CD4-positive, alpha-beta T cell treated with Interleukin-6 at 100 ng/mL for 8 hours (primary cell): Measurements from ENCODE around the gene SEL1L2.
"Not testable (repeated sequence)": the region's sequence is repeated elsewhere in the genome, so short reads cannot be mapped to it uniquely, and the experiment has no call there.

Source experiments
- DNase-seq: peaks from one replicate; pipeline ENCODE4 v3.0.0-alpha.2; 2020; ENCODE audit warnings: mixed read lengths, low spot score

Gene SEL1L2, protein sequence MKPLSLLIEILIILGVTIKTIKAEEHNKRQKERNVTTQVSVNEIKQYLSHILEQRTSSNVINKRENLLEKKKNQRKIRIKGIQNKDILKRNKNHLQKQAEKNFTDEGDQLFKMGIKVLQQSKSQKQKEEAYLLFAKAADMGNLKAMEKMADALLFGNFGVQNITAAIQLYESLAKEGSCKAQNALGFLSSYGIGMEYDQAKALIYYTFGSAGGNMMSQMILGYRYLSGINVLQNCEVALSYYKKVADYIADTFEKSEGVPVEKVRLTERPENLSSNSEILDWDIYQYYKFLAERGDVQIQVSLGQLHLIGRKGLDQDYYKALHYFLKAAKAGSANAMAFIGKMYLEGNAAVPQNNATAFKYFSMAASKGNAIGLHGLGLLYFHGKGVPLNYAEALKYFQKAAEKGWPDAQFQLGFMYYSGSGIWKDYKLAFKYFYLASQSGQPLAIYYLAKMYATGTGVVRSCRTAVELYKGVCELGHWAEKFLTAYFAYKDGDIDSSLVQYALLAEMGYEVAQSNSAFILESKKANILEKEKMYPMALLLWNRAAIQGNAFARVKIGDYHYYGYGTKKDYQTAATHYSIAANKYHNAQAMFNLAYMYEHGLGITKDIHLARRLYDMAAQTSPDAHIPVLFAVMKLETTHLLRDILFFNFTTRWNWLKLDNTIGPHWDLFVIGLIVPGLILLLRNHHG

DNA sequence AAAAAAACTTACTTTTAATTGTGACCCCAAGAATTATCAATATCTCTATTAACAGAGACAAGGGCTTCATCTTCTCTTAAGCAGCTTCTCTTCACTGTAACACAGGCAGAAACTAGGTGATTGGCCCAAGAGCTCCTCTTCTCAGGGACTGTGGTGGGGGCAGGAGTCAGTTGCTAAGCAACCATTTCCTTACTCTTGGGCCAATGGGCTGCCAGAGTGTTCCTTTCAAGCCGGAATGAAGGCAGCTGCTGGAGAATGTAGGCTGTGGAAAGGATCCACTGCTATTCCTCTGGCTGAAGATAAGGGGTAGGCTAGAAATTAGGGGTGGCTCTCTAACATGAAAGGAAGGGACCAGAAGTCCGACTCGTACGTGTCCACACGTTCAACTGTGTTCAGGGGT lies at the start of gene SEL1L2:
TSS of gene SEL1L2 (minus strand) at position 150 of the 400 bp plus-strand sequence. CDS start at position 70, 80 bp downstream.
- DNase-seq, result no peak

DNA sequence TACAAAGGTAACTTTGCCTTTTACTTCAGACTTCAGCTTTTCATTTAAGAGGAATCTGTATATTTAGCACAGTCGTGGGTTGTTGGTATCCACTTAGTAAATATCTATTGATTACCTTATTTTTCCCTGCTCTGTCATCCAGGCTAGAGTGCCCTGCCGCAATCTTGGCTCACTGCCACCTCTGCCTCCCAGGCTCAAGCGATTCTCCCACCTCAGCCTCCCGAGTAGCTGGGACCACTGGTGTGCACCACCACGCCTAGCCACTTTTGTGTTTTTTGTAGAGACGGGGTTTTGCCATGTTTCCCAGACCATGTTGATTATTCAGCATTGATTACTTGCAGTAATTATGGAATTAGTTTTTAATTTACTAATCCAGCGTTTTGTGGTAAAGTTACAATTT lies 46.2 kb upstream of the SEL1L2 start:
- DNase-seq, result no peak

DNA sequence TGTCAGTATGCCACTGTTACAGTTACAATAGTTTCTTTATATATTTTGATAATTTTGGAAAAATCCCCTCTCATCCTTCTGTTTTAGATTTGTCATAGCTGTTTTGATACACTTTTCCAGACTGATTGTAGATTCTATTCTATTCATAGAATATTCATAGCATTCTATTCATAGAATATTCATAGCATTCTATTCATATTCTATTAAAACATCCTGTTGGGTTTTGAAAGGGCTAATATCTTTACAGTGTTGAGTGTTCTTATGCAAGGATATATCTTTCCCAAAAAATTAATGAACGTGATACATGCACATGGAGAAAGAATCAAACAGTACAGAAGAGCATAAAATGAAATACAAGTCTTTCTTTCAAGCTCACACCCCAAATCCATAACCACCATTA lies 42.9 kb upstream of the SEL1L2 start:
- DNase-seq, result no peak

DNA sequence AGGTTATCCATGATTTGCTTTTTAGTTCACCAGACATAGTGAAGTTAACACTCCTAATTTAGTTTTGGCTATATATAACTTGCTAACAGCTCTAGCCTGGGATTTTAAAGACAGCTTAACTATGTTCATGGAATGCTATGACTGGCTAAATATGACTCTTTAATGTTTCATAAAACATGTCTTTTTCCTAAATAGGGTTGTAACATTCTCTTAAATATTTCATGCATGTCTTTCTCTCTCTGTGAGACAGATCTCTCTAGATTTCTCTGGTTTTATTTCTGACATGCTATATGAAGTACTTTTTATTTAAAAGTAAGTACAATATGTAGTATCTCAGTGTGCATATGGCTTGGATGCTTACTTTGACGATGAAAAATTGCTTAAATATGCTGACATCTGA lies 40.6 kb upstream of the SEL1L2 start:
- DNase-seq, result no peak

DNA sequence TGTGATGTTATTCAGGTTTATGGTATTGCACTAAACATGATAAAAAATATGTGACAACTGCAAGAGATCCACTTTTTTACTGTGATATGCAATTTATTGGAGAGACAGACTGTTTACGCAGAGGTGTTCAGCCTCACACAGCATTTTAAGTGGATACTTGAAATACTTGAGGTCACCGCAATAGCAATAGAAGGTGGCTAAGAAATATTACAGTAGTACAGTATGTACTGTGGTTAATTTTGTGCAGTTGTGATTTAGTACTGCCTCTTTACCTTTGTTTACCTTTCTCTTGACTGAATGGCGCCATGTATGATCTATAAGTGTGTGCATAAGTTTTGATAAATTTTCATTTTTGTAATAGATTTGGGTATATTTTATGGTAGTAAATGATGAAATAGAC lies 22.3 kb upstream of the SEL1L2 start:
- no peak for DNase-seq

DNA sequence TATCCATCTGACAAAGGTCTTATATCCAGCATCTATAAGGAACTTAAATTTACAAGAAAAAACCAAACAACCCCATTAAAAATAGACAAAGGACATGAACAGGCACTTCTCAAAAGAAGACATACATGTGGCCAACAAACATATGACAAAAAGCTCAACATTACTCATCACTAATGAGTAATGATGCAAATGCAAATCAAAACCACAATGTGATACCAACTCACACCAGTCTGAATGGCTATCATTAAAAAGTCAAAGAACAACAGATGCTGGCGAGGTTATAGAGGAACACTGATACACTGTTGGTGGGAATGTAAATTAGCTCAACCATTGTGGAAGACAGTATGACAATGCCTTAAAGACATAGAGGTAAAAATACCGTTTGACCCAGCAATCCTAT lies 18.8 kb upstream of the SEL1L2 start:
- no peak for DNase-seq

DNA sequence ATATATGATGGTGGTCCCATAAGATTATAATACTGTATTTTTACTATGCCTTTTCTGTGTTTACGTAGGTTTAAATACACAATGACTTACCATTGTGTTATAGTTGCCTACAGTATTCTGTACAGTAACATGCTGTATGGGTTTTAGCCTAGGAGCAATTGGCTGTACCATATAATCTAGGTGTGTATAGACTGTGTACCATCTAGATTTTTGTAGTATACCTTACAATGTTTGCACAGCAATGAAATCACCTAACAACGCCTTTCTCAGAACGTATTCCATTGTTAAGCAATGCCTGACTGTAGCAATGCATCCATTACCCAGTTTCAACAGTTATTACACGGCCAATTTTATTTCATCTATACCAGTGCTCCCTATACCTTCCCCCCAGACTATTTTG lies 15.6 kb upstream of the SEL1L2 start:
- no peak for DNase-seq

DNA sequence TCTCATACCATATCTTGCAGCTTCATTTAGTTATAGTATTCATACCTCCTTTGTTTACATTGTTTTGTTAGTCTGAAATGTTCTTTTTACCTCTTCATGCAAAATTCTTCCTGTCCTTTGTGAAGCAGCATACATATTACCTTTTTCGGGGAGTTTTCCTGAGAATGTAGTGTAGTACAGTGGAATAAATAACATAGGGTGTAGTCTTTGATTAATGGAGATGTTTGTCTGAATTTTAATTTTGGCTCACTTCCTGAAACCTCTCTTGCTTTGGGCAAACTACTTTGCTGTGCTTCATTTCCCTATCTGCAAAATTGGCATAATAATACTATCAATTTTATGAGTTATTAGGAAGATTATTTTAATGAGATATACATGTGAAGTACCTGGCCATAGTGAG lies 10.5 kb upstream of the SEL1L2 start:
- no peak for DNase-seq

DNA sequence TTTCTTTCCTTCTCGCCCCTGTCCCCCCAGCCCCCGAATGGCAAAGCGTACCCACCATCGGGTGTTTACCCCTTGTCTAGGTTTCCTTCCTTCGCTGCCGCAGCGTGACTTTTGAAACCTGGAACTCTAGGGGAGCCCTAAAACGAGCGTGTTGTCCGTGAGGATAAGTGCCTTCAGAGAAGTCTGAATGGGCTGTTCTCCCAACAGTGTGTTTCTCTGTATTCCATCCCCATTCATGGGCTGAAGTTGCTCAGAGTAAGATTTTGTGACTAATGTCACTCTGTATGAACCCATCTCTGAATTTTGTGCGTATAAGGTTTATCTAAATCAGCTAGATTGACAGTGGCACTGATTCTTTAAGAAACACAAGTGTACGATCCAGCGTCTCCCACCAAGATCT lies 5.9 kb upstream of the SEL1L2 start:
- DNase-seq, result no peak

DNA sequence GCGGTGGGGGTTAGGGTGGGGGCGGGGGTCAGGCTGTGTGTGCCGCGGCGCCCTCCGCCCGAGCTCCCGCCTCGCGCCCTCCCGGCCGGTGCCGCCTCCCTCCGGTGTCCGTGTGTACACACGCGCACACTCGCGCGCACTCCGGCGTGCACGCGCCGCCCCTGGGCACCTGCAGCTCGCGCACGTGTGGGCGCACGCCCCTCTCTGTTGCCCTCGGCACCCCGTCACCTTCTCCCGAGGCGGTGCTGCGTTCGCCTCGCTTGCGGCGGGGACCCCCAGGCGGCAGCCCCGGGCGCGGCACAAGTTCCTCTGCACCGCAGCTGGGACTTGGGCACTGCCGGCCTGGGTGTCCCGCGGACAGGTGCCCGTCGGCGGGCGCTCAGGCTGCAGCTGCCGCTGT lies 5.4 kb upstream of the SEL1L2 start:
- DNase-seq, result no peak

DNA sequence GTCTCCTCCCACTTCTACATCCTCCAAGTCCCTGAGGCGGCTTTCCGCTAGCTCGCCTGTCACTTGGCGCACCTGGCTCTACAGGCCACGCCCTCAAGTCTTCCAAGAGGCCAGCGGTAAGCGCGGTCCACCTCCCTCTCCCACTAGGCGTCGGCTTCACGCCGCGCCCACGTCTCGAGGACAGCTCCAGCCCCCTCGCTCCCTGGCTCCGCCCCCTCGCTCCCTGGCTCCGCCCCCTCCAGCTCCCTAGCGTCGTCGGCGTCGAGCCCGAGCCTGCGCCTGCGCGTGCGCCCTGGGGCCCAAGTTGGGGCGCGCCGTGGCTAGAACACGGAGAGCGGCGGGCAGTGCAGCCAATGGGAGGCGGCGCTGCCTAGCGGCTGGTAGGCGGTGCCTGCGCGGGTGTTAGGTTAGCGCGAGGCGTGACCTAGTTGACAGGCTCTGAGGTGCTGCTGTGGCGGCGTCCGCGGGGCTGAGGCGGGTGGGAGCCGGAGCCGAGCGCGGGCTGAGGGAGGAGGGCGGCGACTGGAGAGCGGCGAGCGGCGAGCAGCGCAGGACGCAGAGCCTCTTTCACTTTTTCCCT lies 4.8 kb upstream of the SEL1L2 start, which contains the start of gene MACROD2:
TSS of gene MACROD2 (plus strand) at position 431 of the 580 bp plus-strand sequence.
- peak; percentile 1 for DNase-seq

DNA sequence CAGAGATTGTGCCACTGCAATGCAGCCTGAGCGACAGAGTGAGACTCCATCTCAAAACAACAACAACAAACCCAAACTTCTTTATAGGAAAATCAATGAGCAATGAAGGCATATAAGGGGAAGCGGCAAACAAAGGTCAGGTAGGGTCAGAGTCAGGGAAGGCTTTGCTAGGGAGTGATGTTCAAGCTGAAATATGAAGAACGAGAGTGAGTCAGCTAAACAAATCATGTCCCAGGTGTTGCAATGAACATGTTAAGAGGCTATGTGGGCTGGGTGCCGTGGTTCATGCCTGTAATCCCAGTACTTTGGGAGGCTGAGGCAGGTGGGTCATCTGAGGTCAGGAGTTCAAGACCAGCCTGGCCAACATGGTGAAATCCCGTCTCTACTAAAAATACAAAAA lies 1.5 kb upstream of the SEL1L2 start:
- not testable (repeated sequence) for DNase-seq

DNA sequence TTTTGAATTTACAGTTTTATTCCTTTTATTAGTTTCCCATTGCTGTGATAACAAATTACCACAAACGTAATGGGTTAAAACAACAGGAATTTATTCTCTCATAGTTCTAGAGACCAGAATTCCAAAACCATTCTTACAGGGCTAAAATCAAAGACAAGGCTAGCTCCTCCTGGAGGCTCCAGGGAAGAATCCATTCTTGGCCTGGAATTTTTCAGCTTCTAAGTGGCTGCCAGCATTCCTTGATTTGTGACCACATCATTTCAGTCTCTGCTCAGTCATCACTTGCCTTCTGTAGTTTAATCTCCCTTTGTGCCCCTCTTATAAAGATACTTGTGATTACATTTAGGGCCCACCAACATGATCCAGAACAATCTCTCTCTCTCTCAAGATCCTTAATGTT lies 897 bp upstream of the SEL1L2 start:
- no peak for DNase-seq

DNA sequence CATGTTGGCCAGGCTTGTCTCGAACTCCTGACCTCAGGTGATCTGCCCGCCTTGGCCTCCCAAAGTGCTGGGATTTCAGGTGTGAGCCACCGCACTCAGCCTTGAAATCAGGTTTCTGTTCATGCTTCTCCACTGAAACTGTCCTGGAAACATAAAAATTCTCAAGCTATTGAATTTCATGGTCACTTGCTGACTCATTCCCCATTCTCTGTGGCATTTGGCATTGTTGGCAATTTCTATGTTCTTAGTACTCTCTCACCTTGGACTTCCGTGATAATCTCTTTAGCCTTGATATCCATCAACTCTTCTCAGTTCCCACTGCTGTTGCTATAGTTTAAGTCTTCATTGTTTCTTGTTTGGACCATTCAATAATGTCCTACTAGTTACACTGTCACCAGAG lies 6.2 kb downstream of the SEL1L2 start:
- DNase-seq, result no peak

DNA sequence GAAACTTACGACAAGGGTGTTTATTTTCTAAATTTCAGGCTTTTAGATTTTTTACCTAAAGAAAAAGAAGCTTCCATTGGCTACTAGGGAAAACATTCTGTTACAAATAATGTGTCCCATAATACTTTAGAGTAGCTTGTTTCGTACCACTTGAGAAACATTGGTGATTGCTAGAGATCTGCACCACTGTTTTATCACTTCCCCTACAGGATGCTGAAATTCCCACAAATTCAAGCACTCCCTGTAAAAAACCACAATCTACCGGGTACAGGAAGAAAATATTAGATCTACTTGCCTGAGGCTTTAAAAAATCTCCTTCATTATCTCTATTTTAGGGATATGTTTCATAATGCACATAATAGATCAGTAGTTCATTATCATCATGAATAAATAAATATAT lies 29.9 kb downstream of the SEL1L2 start:
- no peak for DNase-seq

DNA sequence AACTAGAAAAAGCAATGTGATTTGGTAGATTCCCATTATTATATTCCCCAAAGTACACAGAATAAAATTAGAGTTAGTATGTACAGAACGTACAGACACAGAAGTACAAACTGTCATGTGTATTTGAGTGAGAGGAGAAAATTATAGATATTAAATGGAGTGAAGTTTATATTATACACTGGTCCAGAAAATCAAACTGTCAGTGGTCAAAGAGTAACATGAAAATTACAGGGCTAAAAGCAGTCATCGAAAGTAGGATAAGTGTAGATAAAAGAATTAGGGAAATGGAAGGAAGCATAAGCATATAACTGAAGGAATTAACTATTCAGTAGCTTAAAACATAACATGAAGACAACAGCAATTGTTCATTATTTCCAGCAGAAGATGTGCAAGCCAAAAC lies 30.3 kb downstream of the SEL1L2 start:
- no peak for DNase-seq

DNA sequence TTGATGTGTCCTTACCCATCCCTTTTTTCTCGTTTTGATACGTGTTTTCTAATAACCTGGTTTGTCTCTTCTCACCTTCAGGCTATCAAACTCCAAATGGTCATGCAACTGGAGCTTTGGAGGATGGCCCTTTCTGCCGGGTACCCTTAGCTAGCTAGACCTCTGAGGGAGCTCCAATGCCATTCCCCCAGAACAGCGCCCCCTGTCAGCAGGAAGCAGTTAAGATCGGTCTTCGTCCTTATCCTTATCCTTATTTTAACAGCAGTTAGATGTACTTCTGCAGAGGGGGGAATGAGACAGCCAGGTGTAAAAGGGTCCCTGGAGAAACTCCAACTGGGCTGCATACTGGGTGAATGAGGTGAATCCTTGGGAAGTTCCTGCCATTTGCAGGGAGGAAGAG lies 37.2 kb downstream of the SEL1L2 start:
- no peak for DNase-seq

DNA sequence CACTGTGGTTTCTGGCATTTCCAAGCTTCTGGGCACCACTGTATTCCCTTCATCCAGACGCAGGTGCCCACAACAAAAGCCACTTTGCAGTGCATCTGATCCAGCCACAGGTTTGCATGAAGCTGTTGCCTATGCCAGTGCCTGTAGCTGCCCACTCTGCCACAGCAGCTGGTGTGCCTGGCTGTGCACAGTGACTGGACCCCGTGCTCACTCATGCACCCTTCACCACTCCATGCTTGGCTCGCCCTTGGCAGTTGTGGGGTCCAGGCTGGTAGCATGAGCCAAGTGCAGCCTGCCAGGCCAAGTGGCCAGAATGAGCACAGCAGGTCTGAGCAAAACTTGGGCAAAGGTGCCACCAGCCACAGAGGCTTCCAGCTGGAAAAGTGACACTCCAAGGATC lies 42.7 kb downstream of the SEL1L2 start:
- no peak for DNase-seq

DNA sequence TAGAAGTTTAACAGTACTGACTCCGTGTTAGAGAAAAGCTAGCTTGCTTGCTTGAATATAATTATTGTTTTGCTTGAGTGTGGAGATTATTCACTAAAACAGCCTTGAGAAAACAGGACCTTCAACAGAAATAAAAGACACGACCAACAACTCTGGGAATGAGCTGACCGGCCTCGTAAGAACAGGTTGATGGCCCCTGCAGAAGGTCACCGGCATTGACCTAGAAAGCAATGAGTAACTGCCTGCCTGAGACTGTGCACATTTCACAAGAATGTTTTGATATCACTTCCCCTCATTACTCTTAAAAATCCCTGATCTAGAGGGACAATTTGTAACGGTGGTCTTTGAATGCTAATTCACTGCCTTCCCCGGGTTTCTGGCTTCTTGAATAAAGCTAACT lies 49.4 kb downstream of the SEL1L2 start:
- no peak for DNase-seq

DNA sequence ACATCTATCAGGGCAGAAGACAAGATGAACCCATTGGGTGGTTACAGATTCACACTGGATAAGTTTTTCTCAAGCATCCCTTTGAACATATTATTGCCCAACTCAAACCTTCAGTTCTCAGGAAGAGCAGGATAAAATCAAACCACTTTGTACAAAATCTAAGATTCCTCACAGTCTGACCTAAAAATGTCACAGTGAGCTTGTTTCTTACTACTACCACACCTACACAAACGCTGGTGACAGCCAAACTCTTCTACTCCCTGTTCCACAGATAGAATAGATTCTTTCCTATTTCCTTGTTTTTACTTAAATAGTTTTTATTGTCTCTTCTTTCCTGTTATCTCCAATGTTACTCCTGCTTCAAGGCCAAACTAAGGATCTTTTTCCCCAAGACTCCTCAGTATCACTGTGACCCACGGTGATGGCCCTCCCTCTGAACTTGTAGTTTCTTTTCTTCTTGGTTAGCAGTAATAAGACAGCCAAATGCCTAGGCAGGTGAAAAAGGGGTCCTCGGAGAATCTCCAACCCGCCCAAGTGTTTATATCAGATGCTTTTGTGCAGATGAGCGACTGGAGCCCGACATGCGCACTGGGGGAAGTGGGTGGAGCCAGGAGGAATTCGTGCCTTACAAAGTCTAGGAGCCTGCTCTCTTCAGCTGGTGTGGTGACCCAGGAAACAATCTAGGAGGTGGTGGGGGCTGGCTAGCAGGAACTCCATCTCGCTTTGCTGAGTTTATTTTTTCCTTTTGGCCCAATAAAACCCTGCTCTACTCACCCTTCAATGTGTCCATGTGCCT lies 53.4 kb downstream of the SEL1L2 start:
- DNase-seq, result no peak

DNA sequence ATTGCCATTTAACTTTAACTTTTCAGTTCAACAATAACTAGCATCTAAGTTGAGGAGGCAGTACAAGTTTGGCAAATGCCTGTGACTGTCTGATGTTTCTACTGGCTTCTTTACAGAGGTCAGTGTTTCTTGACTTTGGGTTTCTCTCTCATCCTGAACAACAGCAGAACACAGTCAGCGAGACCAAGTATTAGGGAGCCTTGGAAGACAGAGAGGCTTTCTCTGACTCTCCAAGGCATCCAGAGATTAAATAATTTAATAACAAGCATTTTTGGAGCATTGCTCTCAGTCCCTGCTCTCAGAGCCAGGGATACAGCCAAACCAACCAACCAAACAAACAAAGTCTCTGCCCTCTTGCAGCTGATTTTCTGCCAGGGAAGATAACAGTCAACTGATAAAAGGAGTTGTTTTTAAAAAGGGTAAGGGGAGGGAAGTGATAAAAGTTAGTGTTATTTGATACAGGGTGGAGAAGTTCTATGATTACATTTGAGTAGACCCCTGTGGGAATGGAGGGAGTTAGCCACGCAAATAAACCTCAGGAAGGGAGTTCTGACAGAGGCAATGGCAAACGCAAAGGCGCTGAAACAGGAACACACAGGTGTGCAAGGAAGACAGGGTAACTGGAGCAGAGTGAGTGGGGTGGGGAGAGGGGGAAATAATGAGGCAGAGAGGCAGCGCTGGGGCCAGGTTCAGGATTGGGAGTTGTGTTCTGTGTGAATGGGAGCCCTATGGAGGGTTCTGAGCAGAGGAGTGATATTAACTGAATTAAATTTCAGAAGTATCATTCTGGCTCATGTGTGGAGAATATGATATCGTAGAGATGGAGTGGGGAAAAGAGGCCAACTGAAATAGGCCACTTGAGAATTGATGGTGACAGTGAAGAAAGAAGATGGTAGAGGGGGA lies 55.2 kb downstream of the SEL1L2 start:
- no peak for DNase-seq
